HG03095 (cell line): Measurements from ENCODE around the gene PXK.
"Not testable (repeated sequence)": the region's sequence is repeated elsewhere in the genome, so short reads cannot be mapped to it uniquely, and the experiment has no call there.

Experiments used
- ATAC-seq: cut with Tn5 transposase; IDR thresholded peaks from one replicate; pipeline ENCODE4 v1.9.1; 2021; ENCODE audit warnings: moderate library complexity; ENCODE audit not compliant: unreplicated experiment

PXK gene

DNA sequence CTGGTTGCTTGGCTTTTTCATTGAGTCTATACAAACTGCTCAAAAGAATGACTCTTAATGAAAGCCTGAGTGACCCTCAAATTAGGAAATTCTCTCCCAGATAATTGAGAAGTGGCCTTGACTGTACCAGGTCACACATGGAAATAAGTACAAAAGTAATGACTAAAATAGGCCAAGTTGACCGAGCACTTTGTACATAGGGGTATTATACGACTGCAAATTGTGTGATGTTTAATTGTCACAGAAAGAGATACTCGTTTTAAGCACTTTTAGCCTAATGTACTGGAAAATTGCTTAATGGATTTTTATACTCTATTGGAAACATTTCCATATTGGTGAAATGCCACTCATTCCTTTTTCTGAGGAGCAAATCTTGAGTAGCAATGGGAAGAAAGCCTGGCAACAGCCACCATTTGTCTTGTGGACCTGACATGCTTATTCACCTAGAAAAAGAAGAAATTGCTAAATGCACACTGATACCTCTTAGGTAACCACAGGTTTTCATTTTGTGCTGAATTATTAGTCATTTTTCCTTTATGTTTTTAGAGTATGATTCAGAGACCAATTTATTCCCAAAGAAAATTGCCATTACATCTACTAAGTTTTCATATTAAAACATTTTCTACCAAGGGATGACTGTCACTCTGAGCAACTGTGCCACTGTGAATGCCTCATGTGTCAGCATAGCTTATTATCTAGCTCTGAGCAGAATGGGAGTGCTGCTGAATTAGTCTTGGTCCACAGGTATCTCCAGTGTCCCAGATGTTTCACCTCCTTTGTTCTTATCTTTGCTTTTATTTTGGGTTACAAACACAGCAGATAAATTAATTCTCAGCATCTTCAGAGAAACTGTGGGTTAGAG is 8.9 kb upstream of the PXK start:
- no peak for ATAC-seq

DNA sequence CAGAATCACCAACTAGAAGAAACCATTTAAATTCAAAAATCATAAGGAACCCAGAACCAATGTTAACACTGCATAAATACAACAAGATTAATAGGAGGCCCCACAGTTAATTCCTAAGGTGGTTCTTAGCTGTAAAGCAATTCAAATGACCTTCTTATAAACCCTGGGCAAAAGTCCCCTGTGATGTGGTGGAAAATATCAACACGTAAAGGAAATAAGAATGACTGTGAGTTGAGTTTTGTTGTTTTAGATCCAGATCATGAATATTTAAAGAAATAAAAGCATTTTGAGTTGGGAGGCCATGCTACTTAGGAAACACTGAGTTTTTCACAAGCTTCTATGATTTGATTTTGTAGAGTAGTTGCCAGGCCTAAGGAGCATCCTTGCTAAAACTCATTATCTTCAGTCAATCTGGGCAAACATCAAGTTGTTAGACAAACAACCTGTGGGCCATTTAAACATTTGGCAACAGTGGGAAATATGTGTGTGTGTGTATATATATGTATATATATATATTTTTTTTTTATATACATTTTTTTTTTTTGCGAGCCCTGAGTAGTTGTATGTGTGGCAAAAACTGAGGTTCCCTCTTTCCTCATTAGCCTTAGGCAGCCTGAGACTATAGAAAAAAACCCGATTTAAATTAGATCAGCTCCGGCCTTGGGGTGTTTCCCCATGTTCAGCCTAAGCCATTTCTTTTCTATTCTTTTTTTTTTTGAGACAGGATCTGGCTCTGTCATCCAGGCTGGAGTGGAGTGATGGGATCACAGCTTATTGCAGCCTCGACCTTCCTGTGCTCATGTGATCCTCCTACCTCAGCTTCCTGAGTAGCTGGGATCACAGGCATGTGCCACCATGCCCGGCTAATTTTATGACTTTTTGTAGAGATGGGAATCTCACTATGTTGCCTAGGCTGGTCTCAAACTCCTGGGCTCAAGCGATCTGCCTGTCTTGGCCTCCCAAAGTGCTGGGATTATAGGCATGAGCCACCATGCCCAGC is 8.0 kb upstream of the PXK start:
- ATAC-seq: no peak

DNA sequence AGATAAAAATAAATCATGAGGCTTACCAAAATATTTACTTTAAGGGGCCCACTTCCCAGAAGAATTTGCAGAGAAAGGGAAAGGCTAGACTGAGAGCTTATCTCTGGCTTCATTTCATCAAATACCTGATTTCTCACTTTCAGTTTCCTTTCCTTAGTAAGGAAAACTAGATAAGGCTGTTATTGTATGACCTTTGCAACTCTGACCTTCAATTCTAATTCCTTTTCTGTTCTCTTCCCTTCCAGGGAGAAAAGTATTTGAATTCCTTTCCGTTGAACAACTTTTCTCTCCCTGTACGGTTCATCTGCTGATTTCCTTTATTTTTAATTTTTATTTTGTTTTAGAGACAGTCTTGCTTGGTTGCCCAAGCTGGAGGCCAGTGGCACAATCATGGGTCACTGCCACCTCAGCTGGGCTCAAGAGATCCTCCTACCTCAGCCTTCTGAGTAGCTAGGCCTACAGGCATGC is 7.1 kb upstream of the PXK start:
- no peak for ATAC-seq

DNA sequence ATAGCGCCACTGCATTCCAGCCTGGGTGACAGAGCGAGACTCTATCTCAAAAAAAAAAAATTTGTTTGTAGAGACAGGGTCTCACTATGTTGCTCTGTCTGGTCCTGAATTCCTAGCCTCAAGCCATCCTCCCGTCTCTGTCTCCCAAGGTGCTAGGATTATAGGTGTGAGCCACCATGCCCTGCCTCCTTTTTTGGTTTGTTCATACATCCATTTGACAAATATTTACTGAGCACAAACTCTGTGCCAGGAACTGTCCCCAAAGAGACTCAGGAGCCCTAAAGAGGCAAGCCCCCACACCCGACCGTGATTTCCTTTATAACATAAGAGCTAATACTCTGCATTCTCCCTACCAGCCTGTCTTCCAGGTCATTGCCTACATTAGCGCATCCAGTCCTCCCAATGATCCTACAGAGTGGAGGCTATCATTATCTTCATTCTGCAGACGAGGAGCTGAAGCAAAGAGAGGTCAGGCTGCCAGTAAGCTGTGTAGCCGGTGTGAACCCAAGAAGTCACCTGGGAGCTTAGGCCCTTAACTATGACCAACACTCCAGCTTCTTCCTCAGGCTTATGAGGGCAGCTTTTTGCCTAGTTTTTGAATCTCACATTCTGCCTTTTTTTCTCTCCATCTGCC is 6.3 kb upstream of the PXK start:
- no peak for ATAC-seq

- ATAC-seq: no peak
Measured at GRCh38 chr3:58329150-58329921, 3.4 kb upstream of the PXK start.

- no peak for ATAC-seq
Measured at GRCh38 chr3:58329922-58330413, 2.7 kb upstream of the PXK start.

DNA sequence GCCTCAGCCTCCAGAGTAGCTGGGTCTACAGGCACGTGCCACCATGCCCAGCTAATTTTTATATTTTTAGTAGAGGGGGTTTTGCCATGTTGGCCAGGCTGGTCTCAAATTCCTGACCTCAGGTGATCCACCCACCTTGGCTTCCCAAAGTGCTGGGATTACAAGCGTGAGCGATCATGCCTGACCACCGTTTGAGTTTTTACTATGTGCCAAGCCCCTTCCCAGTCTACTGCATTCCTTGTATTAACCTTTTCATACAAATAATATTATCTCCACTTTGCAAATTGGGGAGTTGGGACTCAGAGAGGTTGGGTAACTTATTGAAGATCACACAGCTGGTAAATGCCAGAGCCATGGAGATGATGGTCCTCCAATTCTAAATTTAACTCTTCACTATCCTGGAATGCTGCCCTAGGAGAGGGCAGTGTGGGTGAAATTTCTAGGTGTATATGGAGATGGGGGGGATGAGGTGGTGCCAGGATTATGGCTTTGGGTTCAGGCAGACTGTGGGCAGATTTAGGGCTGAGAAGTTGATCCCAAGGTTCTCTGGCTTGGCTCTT is 1.0 kb upstream of the PXK start:
- no peak for ATAC-seq

GRCh38 chr3:58333206-58334012 is 717 bp downstream of the PXK start:
- ATAC-seq: peak; percentile 41

DNA sequence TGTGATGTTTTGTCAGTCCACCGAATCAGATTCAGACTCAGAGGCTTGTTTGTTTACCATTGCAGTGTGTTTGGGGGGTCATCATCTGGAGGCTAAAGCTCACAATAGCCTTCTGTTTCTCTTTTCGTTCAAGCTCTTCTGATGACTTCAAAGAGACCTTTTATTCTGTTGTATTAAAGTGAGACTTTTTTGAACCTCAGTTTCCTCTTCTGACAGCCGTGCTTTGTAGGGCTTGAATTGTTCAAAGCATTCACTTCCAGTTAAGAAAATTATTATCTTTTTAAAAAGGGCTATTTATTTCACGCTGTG is 1.3 kb downstream of the PXK start:
- ATAC-seq: no peak

DNA sequence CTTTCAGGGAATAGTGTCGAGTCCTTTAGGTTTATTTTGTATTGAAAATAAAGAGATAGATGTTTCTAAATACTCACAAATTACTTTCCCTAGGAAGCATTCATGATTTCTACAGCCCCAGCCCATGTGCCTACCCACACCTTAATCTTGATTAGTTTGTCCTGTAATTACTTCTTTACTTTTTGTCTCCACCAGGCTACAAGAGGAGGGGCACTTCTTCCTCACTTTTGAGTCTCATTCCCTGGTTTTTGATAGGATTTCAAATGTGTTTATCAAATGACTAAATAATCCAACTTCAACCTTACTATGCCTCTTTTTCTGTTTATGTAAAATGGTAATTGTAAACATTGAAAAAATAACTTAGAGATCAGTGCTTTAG is 1.8 kb downstream of the PXK start:
- no peak for ATAC-seq

DNA sequence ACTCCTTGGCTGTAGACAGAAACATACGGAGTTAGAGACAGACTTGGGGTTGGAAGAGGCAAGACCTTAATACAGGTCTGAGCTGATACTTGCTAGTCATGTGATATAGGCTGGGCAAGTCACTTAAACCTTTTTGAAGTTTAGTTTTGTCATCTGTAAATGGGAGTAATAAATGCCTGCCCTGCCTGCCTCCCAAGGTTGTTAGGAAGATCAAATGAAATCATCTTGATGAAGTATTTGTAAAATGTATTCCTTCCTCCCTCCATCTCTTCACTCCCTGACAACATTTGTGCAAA is 2.9 kb downstream of the PXK start:
- no peak for ATAC-seq

- ATAC-seq: no peak
Measured at GRCh38 chr3:58336135-58336882, 3.6 kb downstream of the PXK start.

DNA sequence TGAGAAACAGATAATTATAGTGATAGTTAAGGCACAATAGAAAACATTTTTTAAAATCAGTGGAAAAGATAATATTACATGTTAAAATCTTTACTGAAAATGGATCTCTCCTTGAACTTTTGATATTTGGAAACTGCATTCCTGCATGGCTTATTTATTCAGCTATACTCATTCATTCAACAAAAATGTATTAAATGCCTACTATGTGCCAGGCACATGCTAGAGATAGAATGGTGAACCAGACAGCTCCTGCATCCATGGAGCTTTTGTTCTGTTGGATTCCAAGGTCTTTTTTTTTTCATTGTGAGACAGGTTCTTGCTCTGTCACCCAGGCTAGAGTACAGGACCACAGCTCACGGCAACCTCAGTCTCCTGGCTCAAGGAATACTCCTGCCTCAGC is 4.5 kb downstream of the PXK start:
- no peak for ATAC-seq

DNA sequence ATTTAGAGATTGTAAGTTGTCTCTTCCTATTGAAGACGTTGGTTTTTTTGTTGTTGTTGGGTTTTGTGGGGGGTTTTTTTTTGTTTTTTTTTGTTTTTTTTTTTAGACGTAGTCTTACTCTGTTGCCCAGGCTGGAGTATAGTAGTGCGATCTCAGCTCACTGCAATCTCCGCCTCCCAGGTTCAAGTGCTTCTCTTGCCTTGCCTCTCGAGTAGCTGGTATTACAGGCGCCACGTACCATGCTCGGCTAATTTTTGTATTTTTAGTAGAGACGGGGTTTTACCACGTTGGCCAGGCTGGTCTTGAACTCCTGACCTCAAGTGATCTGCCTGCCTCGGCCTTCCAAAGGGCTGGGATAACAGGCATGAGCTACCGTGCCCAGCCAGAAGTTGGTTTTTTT is 6.5 kb downstream of the PXK start:
- ATAC-seq: not testable (repeated sequence)

DNA sequence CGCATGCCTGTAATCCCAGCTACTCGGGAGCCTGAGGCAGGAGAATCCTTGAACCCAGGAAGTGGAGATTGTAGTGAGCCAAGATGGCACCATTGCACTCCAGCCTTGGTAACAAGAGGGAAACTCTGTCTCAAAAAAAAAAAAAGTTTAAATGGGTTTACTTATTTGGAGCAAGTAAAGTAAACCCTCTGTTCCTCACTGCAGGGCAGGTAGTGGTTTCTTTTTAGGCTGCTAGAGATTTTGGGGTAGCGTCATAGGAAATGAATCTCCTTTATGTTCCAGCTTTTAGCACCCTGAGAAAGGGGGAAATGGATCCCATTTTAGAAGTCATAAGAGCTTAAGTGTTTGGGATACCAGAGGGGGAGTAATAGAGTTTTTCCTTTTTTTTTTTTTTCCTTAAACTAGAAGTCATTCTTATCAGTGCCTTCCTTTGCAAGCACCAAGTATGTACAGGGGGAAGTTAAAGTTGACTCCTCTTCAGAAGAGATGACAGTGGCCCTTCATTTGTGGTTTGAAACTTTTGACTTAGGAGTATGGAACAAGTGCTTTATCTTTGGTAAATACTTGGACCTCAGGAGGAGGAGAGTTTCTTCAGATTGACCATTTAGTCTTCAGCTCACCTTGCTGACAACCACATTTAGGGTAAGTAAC is 8.0 kb downstream of the PXK start:
- no peak for ATAC-seq

DNA sequence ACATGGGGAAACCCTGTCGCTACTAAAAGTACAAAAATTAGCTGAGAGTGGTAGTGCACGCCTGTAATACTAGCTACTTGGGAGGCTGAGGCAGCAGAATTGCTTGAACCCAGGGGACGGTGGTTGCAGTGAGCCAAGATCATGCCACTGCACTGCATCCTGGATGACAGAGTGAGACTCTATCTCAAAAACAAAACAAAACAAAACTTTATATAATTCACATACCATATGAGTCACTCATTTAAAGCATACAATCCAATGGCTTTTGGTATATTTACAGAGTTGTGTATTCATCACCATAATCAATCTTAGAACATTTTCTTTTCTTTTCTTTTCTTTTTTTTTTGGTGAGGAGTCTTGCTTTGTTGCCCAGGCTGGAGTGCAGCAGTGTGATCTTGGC is 8.7 kb downstream of the PXK start:
- ATAC-seq: no peak

DNA sequence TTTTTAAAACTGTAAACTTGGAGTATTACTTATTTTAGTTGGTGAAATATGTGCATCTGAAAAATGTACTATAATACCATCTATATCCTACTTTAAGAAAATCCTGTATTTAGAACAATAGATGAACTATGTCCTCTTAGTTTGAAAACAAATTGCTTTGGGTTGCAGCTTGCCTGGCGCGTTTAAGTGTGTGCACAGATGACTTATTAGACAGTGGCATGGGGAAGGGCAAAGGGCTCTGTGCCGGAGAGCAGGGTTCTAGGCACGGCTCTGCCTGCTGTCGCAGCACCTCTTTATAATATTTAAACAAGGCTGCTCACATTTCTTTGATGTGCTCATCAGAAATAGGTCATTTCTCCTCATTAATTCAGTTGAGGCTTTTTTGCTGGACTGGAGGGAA is 10.0 kb downstream of the PXK start:
- ATAC-seq: no peak

DNA sequence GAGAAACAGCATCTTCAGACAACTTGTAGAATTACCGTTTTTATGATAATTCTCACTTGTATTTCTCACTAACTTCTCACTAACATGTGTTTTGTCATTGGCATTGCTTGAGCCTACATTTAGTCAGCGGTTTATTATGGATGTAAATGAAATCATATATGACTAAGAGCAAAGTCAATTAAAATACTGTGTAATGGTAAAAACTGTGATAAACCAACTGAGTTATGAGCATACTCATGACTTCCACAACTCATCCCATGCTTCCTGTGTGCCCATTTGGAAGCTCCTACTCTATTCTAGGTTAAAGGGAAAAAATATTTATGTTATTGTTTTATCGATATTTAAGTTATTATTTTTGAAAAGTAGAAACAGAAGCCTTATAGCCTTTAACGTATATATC is 12.8 kb downstream of the PXK start:
- no peak for ATAC-seq
